Measurements from ENCODE around the gene TMEM119.

- TF ChIP-seq CTCF (IDR thresholded peaks at IDR 0.05), result no peak
- no peak for TF ChIP-seq ZFX (IDR thresholded peaks at IDR 0.05; ENCODE audit: borderline replicate concordance)
Observed at GRCh38 chr12:108630481-108631207, 32.8 kb upstream of the TMEM119 start.
